HG03139 (cell line): ENCODE results near the gene NPC1.

Source experiments
- ATAC-seq: cut with Tn5 transposase; IDR thresholded peaks from one replicate; pipeline ENCODE4 v1.9.1; 2021; ENCODE audit not compliant: unreplicated experiment

NPC1 gene

DNA sequence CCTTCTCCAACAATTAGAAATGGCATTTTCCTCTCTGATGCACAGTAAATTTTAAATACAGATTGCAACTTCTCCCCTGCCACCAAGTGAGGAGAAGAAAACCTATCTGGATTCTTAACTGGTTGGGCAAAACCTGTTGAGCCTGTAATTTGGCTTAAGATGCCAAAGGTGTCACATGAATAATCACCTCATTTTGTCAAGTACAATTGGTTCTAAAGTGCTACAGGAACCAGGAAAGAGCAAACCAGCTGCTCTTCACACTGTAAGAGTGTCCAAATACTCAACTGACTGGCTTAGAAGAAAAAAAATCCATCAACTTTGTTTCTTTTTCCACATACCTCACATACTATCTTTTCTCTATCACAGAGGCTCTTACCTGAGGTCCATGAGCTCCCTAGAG, 35.4 kb downstream of the NPC1 start:
- ATAC-seq: no peak

DNA sequence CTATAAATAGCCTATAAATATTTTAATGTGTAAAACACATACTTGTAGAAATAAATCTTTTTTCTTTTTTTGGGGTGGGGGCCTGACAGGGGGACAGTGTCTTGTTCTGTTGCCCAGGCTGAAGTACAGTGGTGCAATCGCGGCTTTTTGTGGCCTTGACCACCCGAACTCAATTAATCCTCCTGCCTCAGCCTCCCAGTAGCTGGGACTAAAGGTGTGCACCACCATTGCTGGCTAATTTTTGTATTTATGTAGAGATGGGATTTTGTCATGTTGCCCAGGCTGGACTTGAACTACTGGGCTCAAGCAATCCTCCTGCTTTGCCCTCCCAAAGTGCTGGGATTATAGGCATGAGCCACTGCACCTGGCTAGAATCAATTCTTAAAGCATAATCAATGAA, 37.6 kb downstream of the NPC1 start:
- no peak for ATAC-seq

DNA sequence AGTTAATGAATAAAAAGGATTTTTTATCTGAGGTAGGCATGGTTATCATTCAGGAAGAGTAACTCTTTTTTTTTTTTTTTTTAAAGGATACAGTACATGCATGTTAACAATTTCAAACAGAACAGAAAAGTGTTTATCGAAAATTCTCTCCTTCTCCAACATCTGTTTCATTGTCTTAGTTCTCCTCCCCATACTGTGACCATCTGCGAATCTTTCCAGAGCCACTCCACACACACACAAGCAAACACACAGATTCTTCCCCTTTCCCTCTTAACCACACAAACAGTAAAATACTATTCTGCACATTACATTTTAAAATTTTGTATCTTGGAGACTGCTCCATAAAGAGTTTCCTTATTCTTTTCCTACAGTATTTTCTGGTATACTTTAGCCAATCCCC, 38.0 kb downstream of the NPC1 start:
- ATAC-seq: no peak

DNA sequence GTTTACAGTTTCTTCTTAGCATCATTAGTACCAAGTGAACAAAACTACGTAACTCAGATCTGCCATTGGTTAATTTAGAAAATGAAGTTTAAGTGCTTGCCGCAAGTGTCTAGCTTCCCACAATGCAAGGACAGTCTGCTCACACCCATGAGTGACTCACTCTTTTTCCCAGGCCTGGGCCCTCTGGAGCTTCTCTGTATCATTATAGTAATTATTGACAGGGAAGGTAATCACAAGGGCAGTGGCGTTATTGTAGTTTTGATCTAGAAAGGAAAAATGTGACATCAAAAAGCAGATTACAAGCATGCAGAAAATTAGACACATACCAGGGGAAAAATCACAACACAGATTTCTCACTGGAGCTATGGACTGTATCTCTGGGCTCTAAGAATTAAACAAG, 38.5 kb downstream of the NPC1 start:
- no peak for ATAC-seq

DNA sequence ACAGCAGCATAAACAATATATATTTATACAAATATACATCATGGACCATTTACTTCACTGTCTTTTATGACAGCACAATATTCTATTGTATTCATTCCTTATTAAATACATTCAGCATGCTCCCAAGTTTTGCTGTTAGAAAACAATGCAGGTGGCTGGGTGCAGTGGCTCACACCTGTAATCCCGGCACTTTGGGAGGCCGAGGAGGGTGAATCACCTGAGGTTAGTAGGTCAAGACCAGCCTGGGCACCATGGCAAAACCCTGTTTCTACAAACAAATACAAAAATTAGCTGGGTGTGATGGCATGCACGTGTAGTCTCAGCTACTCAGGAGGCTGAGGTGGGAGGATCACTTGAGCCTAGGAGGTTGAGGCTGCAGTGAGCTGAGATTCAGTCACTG, 39.0 kb downstream of the NPC1 start:
- no peak for ATAC-seq

DNA sequence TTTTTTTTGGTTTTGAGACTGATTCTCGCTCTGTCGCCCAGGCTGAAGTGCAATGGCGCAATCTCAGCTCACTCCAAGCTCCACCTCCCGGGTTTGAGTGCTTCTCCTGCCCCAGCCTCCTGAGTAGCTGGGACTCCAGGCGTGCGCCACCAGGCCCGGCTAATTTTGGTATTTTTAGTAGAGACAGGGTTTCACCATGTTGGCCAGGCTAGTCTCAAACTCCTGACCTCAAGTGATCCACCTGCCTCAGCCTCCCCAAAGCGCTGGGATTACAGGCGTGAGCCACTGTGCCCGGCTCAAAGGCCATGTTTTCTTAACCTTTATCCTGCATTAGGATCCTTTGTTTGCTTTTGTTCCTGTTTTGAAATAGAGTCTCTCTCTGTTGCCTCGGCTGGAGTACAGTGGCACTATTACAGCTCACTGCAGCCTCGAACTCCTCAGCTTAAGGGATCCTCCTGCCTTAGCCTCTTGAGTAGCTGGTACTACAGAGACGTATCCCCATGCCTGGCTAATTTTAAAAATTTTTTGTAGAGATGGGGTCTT, 41.0 kb downstream of the NPC1 start:
- no peak for ATAC-seq

DNA sequence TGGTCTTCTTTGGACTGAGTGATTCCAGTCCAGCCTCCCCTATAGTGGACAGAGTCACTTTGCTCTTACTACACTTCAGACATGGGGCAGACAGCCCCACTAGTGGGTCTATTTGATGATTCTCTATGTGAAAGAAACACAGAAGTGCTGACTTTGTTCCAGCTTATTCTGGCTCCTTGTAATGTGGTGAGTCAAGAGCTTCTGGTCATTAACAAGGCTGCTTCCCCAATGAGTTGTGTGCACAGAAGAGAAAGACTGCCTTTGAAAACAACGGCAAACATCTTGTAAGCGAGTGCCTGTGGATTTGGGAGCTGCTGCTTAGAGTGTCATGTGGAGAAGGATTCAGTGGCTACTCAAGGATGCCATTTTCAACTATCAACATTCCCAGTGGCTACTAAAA, 43.8 kb downstream of the NPC1 start:
- no peak for ATAC-seq

DNA sequence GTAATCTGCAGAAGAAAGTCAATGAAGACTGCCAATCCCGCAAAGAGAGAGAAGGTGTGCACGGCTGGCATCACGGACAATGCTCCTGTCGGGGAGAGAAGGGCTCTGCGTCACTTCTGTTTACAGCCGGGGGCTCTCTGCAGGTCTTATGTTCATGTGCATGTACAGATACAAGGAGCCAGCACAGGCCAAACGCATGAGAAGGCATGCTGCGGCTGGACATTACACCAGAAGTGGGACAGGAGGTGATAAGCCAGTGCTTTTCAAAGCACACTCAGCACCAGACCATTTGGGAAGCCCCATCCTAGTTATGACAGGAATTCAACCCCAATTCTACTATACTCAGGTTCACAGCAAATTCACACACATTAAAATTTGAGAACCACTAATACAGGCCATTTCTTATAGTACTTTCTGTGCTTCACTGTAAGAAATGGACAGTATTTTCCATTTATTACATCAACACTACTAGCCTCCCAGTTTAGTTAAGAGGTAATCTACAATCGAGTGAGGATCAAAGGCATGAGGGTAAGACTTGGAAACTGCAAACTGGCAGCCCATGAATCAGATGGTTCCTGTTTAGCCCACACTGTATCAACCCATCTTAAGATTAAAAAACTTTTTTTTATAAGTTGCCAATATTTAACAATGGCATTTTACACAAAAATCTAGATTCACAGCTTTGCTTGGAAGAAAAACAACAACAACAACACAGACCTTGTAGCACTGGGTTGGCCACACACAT, 44.8 kb downstream of the NPC1 start:
- ATAC-seq: no peak

DNA sequence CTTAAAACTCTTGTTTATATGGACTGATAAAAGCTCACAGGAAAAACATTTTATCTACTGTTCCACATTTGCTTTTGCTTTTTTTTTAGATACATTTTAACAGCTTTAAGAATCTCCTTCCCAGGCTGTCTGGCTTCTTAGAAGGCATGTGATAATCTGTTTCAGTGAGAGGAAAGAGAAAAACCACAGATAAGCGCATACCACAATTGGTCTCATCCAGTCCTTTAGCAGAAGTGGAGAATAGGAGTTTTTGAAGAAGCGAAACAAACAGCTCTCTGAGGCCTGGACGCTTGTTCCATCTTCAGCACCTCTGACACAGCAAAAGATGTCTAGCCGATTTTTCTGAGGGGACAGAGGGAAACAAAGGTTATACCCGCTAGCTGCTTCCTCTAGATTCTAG, 45.4 kb downstream of the NPC1 start:
- peak; percentile 58 for ATAC-seq

DNA sequence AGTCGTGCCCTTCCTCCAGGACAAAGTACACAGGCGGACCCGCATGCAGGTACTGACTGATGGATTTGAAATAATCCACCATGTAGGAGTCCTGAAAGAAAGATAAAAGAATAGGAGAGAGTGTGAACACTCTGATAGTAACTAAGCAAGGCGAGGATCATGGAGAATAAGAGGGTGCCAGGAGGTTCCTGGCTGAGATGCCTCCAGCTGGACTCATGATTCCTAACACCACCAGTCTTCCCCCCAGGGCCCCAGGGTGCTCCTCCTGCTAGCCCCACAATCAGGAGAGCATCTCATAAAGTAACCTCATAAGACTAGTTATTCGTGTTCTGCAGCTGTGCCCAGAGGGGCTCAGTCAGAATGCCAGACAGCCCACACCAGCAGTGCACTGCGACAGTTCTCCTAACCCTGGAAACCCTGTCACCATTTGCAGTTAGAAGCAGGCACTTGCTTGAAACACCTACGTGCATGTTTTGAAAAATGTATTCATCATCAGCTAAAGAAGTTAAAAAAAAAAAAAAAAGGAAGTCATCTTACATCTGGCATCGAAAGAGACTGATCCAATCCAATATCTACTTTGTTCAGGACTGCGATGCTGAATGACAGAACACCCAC, 46.3 kb downstream of the NPC1 start:
- ATAC-seq: no peak

DNA sequence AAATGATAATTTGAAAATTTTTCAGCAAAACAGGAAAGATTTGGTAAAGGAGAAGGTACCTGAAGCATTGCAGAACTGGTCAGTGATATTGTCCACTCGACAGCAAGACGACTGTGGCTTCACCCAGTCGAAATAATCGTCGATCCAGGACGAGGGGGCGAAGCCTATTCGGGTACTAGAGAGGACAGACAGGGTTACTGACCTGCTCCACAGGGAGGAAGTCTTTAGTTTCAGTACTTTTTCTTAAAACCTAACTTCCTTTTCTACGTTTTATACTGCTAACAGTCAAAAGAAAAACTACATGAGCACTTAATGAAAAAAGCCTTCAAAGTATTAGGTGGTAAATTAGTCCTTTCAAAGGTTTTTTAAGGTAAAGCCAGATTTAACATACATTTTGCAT, 47.0 kb downstream of the NPC1 start:
- ATAC-seq: no peak

DNA sequence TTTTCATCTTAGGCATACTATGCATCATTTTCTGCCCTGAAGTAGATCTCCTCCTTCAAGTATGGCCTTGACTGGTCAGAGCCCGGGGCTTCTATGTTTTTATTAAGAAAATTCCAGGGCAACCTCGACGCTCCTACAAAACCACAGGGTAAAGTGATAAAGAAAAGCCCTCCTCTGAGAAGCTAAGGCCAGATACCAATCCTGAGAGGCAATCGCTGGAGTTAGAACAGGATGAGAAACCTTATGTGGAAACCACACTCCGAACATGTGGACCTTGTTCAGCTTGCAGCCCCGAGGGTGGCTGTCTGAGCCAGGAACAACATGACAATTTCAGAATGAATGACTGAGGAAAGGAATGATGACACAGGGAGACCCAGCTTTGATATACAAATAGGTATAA, 47.4 kb downstream of the NPC1 start:
- no peak for ATAC-seq

DNA sequence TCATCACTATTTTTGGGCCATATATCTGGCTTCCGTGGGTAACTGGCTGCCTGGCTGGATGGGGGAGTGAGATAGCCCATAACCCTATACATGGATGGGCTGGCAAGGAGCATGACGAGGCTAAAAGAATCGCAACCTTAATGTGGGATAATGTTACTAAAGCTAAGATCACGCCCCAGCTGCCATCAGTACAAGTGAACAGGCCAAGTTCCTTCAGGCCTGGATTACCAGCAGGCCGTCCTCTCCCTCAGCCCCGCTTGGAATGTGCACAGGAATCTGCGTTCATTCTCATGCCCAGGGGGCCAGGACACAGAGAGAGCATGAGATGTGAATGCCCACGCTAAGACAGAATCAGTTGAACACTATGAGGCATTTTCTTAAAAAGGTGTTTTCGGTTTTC, 48.3 kb downstream of the NPC1 start:
- no peak for ATAC-seq

DNA sequence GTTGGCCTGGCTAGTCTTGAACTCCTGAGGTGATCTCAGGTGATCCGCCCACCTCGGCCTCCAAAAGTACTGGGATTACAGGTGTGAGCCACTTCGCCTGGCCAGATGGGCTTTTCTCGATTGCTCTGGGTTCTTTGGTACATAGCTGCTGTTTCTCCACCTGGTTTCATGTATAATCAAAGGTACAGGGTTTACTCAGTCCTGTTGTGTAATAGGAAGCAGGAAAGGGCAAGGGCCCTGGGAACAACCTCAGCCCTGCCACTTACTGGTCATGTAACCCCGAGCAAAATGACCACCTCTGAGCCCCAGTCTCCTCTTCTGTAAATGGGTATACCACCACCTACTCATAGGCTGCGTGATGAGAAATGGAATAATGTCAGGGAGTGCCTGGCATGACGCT, 49.0 kb downstream of the NPC1 start:
- ATAC-seq: no peak

DNA sequence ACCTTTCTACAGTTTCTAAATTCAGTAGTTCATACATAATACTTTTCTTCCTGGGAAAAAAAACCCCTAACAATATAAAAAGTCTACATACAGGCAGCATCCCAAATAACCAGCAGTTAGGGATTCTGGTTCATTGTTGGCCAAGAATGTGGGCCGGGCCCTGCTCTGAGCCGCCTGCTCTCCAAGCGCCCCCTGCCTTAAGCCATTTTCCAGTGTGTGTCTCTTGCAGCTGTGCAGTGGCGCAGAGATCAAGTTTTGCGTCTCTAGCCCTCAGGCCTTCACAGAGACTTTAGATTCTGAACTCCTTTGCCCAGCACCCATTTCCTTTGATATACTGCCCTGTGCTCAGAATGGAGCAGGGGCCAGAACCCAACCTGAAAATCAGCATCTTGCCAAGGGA, 50.1 kb downstream of the NPC1 start:
- no peak for ATAC-seq

DNA sequence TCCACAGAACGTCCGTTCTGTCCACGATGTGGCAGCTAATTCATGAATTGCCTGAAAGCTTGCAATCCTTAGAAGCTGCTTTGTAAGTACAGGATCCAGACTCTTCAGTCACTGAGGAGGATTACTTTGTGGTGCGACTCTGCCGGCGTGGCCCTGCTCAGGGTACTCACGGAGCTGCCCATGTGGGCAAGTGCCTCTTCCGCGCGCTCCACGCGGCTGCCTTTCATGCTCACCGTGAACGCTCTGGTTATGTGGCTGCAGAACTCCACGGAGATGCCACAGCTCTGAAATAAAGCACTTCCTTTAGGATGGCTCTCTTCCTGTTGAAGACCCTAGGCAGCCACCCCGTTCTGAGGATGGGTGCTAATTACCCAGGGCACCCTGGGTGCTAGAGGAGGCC, 52.0 kb downstream of the NPC1 start:
- no peak for ATAC-seq

DNA sequence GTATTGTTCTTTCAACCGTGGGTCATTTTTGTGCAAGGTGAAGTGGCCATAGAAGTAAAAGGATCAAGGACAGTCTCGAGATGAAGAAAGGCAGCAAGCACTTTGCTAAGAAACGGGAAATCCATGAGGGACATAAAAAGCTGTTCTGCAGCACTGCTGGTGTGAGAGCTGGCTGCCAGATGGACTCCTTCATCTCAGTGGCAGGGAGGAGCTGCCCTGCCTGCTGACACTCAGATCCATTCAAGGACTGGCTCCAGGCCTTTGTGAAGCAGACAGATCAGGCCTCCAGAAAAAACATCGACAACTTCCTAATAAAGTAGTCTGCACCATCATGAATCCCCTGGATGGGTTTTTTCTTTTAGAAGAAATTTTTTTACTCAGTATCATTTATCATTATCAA, 53.5 kb downstream of the NPC1 start:
- ATAC-seq: no peak

DNA sequence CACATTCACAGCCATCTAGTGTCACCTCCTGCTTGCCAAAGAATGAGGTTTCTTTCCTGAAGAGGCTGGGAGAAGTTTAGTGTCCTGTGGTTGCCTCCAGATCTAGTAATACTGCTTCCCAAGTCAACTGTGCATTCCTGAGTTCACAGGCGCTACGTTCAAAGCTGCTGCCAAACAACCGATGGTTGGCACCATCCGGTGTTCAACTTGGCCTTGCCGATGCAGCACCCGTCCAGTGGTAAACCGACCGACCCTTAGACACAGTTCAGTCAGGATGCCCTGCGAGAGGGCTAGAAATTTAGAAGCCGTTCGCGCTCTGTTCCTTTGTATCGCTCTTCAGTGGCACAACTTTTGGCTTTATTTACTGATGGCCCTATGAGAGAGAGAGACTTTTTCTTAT, 54.4 kb downstream of the NPC1 start:
- ATAC-seq: no peak

DNA sequence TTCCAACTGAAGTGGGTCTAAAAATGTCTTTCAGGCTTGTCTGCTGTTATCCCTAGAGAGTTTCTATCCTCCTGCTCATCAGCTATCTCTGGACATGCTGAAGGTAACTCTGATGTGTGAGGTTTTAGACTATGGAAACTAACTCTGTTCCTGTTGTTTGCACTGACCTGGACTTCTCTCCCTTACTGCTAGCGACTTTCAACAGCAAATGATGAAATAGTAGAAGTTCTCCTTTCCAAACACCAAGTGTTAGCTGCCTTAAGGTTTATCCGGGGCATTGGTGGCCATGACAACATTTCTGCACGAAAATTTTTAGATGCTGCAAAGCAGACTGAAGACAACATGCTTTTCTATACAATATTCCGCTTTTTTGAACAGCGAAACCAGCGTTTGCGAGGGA, 56.1 kb downstream of the NPC1 start:
- ATAC-seq: no peak

DNA sequence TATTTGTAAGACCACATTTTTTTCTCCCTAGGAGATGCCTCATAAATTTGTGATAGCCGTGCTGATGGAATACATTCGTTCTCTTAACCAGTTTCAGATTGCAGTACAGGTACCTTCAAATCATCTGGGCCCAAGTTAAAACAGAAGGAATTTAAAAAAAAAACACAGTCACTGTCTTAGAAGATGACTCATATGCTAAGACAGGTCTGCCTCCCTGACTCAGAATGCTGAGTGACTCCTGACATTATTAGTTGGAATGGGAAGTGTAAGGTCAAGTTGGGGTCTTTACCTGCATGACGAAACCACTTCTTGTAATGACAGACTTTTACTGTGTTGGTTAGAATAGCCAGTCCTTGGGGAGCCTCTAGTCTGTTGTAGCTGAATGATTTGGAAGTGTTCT, 56.7 kb downstream of the NPC1 start:
- no peak for ATAC-seq

DNA sequence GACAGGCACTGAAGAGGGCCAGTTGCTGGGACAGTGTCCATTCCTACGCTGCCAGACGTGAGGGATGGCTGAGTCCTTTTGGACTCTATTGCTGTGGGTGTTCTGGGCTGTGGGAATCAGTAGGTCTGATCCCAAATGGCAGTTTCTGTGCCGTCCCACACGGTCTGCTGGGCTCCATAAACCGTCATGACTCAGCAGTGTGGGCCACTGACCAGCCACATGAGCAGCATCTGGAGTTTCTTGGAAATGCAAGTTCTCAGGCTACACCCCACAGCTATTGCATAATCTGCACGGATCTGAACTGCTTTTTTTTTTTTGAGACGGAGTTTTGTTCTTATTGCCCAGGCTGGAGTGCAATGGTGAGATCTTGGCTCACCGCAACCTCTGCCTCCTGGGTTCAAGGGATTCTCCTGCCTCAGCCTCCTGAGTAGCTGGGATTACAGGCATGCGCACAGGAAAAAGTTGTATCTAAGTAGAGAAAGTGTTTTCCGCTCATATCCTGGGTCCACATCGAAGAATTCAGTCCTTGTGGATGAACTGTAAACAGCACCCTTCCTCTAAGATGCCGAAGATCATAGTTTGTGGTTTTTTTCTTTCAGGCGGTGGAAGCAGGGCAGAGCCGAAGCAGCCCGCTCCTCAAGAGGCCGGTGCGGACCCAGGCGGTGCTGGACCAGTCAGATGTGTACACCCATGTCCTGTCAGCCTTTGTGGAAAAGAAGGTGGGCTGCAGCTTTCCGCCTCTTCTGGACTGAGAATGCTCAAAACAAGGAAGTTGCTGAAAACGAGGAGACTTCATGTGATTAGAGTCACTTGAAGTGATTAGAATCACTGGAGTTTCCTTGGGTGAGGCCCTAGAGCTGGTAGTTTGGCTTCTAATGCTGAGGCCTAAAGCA, 57.5 kb downstream of the NPC1 start:
- ATAC-seq: no peak
